Measurements from ENCODE around the gene RSPH1. TPM values are rescaled to one million over a fixed set of nuclear protein-coding genes. Genes with fewer than 3 reads are reported as not detected.
"Not testable (repeated sequence)": the region's sequence is repeated elsewhere in the genome, so short reads cannot be mapped to it uniquely, and the experiment has no call there.

RSPH1 gene
- total RNA-seq, 1 donor from 2014 or later = not detected

GRCh38 chr21:42489006-42489563 lies 6.9 kb downstream of the RSPH1 start:
- no peak for DNase-seq (ENCODE audit: low read depth)

DNA sequence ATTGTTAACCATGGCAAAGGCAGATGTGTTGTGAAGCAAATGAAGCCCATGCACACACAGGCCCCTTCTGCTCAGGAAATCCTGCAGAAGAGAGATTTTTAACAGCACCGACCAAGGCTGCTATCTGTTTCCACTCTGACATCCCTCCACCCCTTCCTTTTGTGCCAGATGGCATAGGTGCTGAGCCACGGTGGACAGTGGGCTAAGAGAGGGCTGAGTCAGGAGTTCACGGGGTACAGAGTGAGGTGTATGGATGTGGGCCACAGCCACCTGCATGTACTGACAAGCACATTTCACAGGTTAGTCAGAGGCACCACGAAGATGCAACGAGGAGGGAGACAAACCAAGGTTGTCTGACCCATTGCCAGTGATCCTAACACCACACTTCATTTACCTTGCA lies 9.5 kb downstream of the RSPH1 start:
- no peak for DNase-seq (ENCODE audit: low read depth)

GRCh38 chr21:42486072-42486471 lies 10.0 kb downstream of the RSPH1 start:
- no peak for DNase-seq (ENCODE audit: low read depth)

DNA sequence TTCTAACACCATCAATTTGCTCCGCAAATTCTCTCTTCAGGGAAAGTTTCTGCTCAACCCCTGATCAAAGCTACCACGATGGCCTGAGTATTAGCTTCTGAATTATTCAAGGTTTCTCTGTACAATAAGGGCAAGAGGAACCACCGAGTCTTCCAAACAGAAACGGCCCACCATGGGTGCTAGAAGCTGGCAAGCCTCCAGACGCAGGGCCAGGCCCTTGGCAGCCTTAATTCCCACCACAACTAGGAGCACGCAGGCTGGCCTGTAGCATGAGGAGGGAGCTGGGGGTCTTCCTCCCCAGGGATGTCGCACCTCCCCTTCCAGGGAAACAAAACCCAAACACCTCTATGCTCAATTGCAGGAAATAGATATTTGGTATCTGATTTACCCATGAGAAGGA lies 11.1 kb downstream of the RSPH1 start:
- DNase-seq (ENCODE audit: low read depth) = no peak

GRCh38 chr21:42481169-42481568 lies 14.9 kb downstream of the RSPH1 start:
- DNase-seq (ENCODE audit: low read depth) = no peak

DNA sequence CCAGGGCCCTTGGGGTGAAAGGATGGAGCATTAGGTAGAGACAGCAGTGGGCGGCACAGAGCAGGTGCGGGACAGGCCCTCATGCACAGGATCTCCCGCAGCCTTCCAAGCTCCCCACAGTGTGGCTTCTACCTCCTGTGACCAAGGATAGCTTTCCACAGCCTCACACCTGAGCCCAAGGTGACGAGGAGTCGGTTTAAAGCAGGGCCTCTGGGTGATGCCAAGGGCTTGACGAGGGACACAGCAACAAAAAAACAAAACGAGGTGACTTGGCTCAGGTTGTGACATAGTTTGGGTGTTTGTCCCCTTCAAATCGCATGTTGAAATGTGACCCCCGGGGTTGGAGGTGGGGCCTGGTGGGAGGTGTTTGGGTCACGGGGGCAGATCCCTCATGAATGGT lies 15.3 kb downstream of the RSPH1 start:
- no peak for DNase-seq (ENCODE audit: low read depth)

- DNase-seq (ENCODE audit: low read depth) = no peak
These were observed 16.4 kb downstream of the RSPH1 start for GRCh38 chr21:42479582-42479981.

DNA sequence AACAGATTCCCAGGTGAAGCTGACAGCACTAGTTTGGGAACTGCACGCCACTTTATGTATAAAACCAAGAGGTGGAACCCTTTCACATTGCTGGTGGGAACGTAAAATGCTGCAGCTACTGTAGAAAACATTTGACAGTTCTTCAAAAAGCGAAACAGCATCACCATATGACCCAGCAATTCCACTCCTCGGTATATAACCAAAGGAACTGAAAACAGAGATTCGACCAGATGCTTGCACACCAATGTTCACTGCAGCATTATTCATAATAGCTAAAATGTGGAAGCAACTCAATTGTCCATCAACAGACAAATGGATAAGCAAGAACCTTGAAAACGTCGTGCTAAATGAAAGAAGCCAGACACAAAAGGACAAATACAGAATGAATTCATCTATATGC lies 17.5 kb downstream of the RSPH1 start:
- DNase-seq (ENCODE audit: low read depth) = no peak

GRCh38 chr21:42476388-42477331 lies 19.4 kb downstream of the RSPH1 start:
- no peak for DNase-seq (ENCODE audit: low read depth)

- DNase-seq (ENCODE audit: low read depth) = no peak
These were observed 20.3 kb downstream of the RSPH1 start for GRCh38 chr21:42475526-42476387.

DNA sequence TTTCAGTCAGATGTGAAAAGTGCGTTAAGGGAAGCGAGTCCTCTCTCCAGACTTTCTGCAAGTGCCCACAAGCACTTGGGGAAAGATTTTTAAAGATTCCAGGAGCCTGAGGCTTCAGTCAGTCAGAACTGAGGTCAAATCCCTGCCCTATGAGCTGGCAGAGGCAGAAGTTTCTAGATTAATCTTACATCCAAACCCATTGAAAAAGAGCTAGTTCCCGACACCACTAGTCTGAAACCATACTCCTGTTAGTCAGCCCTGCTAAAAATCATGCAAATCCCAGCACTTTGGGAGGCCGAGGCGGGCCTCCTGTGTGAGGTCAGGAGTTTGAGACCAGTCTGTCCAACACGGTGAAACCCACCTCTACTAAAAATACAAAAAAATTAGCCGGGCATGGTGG lies 21.0 kb downstream of the RSPH1 start:
- no peak for DNase-seq (ENCODE audit: low read depth)

- DNase-seq (ENCODE audit: low read depth) = no peak
These were observed 21.8 kb downstream of the RSPH1 start for GRCh38 chr21:42474043-42474831.

DNA sequence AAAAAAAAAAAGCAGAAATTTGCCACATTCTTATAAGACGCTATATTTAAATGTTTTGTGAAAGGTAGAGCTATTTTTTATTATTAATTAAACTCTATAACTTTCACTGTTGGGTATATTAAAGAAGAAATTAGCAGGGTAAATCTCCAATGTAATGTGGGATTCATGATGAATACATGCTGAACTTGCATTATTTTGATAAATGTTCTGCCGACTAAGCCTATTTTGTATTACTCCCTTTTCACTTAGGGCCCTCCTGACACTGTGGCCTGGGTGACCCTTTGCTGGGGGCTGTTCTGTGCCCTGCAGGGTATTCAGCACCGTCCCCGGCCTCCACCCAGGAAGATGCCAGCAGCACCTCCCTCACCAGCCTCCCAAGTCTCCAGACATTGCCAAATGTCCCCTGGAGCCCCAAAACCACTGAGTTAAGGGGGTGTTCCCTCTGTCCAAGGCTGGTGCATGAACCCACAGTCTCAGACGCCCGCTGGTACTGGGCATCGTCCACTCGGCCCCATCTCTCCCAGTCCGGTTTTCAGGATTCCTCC lies 22.5 kb downstream of the RSPH1 start:
- DNase-seq (ENCODE audit: low read depth) = no peak

DNA sequence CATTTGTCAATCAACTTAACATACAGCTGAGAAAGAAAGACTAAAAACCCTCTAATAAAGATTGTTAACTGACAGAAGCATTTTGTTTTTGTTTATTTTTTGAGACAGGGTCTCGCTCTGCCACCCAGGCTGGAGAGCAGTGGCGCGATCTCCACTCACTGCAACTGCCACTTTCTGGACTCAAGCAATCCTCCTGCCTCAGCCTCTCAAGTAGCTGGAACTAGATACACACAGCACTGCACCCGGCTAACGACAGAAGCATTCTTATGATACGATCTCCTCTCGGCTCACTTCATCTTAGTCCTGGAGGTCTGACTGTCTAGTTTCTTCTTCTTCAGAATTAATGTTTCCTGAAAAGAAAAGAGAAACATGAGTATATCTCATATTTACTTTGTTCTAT lies 23.5 kb downstream of the RSPH1 start:
- DNase-seq (ENCODE audit: low read depth) = no peak

GRCh38 chr21:42471716-42472330 lies 24.2 kb downstream of the RSPH1 start:
- no peak for DNase-seq (ENCODE audit: low read depth)

GRCh38 chr21:42471206-42471605 lies 24.8 kb downstream of the RSPH1 start:
- DNase-seq (ENCODE audit: low read depth) = no peak

- not testable (repeated sequence) for DNase-seq (ENCODE audit: low read depth)
These were observed 26.3 kb downstream of the RSPH1 start for GRCh38 chr21:42469726-42470125.

GRCh38 chr21:42469272-42469671 lies 26.8 kb downstream of the RSPH1 start:
- no peak for DNase-seq (ENCODE audit: low read depth)

DNA sequence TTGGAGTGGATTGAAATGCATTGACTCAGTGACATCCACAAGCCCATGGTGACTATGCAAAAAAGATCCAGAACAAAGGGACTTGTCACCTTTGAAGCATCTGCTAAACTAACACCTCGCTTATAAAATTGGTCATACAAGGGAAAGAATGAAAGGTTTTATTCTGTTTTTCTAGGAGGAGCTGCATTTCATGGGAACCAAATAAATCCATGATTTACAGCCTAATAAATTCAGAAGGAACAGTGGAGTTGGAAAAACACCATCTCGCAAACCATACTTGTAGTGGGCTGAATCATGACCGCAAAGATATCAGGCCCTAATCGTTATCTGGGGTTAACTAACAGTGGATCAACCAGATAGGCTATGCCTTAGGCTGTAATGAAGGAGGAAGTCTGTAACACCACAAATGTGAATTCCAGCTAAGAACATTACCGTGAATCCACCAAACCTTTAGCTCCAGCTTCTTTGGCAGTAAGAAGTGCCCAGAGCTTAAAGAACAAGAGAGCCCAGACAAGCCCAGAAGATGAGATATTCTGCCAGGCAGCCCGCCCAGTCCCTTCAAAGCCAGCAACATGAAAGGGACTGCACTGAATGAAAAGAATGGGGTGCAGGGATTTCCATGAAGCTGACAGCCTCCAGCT lies 27.4 kb downstream of the RSPH1 start:
- DNase-seq (ENCODE audit: low read depth) = no peak
